ENCODE measurements around the gene RIMKLB.

GRCh38 chr12:8680533-8680932, 17.3 kb upstream of the RIMKLB start:
- TF ChIP-seq, protein P1, sequence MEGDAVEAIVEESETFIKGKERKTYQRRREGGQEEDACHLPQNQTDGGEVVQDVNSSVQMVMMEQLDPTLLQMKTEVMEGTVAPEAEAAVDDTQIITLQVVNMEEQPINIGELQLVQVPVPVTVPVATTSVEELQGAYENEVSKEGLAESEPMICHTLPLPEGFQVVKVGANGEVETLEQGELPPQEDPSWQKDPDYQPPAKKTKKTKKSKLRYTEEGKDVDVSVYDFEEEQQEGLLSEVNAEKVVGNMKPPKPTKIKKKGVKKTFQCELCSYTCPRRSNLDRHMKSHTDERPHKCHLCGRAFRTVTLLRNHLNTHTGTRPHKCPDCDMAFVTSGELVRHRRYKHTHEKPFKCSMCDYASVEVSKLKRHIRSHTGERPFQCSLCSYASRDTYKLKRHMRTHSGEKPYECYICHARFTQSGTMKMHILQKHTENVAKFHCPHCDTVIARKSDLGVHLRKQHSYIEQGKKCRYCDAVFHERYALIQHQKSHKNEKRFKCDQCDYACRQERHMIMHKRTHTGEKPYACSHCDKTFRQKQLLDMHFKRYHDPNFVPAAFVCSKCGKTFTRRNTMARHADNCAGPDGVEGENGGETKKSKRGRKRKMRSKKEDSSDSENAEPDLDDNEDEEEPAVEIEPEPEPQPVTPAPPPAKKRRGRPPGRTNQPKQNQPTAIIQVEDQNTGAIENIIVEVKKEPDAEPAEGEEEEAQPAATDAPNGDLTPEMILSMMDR (IDR thresholded peaks at IDR 0.05; ENCODE audit: insufficient read depth, low read length) = no peak
- no peak for TF ChIP-seq POLR2AphosphoS5 (IDR thresholded peaks at IDR 0.05; ENCODE audit: low read depth)

Data from HL-60 (cell line).